Parathyroid adenoma (tissue), 2 donors: ENCODE results near the gene KIF13A.

Experiments used
- H2AFZ ChIP-seq: fragments of 300-600 bp; sonication (generic); one replicate; pipeline ENCODE4 v1.7.0; 2017; ENCODE audit warnings: antibody characterized with exemption, mild to moderate bottlenecking
- H3K27ac ChIP-seq: fragments of 300-600 bp; sonication (generic); one replicate; pipeline ENCODE4 v1.7.0; 2017
- H3K27me3 ChIP-seq: fragments of 300-600 bp; sonication (generic); one replicate; pipeline ENCODE4 v1.7.0; 2017; ENCODE audit warnings: low read length; ENCODE audit not compliant: control insufficient read depth, insufficient read depth
- H3K36me3 ChIP-seq: fragments of 300-600 bp; sonication (generic); one replicate; pipeline ENCODE4 v1.7.0; 2017; ENCODE audit warnings: low read length; ENCODE audit not compliant: control insufficient read depth, insufficient read depth
- H3K4me1 ChIP-seq: fragments of 300-600 bp; sonication (generic); one replicate; pipeline ENCODE4 v1.7.0; 2017; ENCODE audit warnings: control low read depth
- H3K4me2 ChIP-seq: fragments of 300-600 bp; sonication (generic); one replicate; pipeline ENCODE4 v1.7.0; 2017; ENCODE audit warnings: low read length
- H3K4me3 ChIP-seq: fragments of 300-600 bp; sonication (generic); one replicate; pipeline ENCODE4 v1.7.0; 2017; ENCODE audit warnings: low read depth, low read length
- H3K79me2 ChIP-seq: fragments of 300-600 bp; sonication (generic); one replicate; pipeline ENCODE4 v1.7.0; 2017; ENCODE audit warnings: control low read depth
- H3K9ac ChIP-seq: fragments of 300-600 bp; sonication (generic); one replicate; pipeline ENCODE4 v1.7.0; 2017; ENCODE audit warnings: mild to moderate bottlenecking
- H3K9me3 ChIP-seq: fragments of 300-600 bp; sonication (generic); one replicate; pipeline ENCODE4 v1.7.0; 2017; ENCODE audit warnings: low read length; ENCODE audit not compliant: control insufficient read depth
- TF ChIP-seq, protein P1 (sequence below): fragments of 300-600 bp; sonication (generic); IDR thresholded peaks from one replicate; pipeline ENCODE4 v1.7.0; 2017; ENCODE audit warnings: antibody characterized with exemption, mild to moderate bottlenecking
- donor health status: primary hyperparathyroidism.

Gene KIF13A

DNA sequence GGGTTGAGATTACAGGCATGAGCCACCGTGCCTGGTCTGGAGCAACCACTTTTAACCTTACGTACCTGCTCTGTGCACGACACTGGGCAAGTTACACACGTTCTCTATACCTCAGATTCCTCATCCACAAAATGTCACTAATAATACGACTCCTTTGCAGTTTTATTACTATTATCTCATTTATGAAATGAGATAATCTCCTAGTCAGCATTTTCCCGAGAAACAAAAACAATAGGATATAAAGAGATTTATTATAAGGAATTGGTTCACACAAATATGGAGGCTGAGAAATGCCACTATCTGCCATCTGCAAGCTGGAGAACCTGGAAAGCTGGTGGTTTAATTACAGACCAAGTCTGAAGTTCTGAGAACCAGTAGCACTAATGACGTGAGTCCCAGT, 12.0 kb upstream of the KIF13A start:
- Histone ChIP-seq H3K9me3 (no peaks in the 10 kb centered on the region), H3K9ac (no peak overlapping the region), H3K4me1 (no peaks in the 10 kb centered on the region), H3K27me3 (no peaks in the 10 kb centered on the region), H3K4me3 (no peak overlapping the region), H3K36me3 (no peaks in the 10 kb centered on the region), H2AFZ (no peak overlapping the region), H3K27ac (no peak overlapping the region), H3K79me2 (no peaks in the 10 kb centered on the region), H3K4me2 (no peak overlapping the region)
- TF ChIP-seq, protein P1, sequence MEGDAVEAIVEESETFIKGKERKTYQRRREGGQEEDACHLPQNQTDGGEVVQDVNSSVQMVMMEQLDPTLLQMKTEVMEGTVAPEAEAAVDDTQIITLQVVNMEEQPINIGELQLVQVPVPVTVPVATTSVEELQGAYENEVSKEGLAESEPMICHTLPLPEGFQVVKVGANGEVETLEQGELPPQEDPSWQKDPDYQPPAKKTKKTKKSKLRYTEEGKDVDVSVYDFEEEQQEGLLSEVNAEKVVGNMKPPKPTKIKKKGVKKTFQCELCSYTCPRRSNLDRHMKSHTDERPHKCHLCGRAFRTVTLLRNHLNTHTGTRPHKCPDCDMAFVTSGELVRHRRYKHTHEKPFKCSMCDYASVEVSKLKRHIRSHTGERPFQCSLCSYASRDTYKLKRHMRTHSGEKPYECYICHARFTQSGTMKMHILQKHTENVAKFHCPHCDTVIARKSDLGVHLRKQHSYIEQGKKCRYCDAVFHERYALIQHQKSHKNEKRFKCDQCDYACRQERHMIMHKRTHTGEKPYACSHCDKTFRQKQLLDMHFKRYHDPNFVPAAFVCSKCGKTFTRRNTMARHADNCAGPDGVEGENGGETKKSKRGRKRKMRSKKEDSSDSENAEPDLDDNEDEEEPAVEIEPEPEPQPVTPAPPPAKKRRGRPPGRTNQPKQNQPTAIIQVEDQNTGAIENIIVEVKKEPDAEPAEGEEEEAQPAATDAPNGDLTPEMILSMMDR = no peak

DNA sequence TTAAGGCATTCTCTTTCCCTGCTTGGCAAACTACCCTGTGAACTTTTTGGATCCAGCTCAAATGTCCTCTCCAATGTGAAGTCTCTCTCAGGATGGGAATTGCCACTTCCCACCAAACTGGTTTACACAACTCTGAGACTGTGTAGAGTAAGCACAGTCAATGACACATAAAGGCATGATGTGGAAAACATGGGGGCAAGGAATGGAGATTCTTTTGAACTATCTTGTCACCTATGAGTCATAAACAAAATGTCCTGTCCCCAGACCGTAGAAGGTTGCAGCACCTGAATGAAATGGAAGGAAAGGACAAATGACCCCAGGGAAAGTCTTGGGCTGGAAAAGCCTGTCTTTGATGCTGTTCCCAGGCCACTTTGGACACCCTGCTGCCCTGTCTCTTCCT, 11.0 kb upstream of the KIF13A start:
- TF ChIP-seq, protein P1 = no peak
- Histone ChIP-seq H3K36me3 (no peaks in the 10 kb centered on the region), H3K79me2 (no peaks in the 10 kb centered on the region), H3K9me3 (no peaks in the 10 kb centered on the region), H3K9ac (no peak overlapping the region), H3K27me3 (no peaks in the 10 kb centered on the region), H3K4me2 (no peak overlapping the region), H3K4me1 (no peaks in the 10 kb centered on the region), H2AFZ (no peak overlapping the region), H3K4me3 (no peak overlapping the region), H3K27ac (no peak overlapping the region)

DNA sequence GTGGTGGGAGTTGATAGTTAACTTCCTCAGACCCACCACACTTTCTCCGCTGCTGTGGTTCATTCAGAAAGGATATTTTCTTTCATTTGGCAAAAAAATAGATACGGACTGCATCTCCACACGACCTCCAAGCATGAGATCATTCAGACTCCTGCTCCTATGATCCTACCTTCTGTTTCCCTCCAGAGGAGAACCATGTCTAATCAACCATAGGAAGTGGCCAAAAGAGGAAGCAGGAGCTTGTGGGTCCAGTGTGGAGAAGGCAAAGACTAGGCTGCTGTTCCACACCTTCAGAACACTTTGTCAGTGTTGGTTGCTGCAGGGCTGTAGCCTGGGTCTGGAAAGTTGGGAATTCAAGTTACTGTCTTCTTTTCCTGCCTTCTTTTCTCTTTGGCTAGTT, 10.6 kb upstream of the KIF13A start:
- H3K4me3 ChIP-seq = no peak overlapping the region
- H3K79me2 ChIP-seq = no peaks in the 10 kb centered on the region
- H2AFZ ChIP-seq = no peak overlapping the region
- H3K4me1 ChIP-seq = no peaks in the 10 kb centered on the region
- no peak overlapping the region for H3K27ac ChIP-seq
- H3K9me3 ChIP-seq = no peaks in the 10 kb centered on the region
- TF ChIP-seq, protein P1 = no peak
- no peaks in the 10 kb centered on the region for H3K36me3 ChIP-seq
- no peak overlapping the region for H3K9ac ChIP-seq
- H3K4me2 ChIP-seq = no peak overlapping the region
- H3K27me3 ChIP-seq = no peaks in the 10 kb centered on the region

DNA sequence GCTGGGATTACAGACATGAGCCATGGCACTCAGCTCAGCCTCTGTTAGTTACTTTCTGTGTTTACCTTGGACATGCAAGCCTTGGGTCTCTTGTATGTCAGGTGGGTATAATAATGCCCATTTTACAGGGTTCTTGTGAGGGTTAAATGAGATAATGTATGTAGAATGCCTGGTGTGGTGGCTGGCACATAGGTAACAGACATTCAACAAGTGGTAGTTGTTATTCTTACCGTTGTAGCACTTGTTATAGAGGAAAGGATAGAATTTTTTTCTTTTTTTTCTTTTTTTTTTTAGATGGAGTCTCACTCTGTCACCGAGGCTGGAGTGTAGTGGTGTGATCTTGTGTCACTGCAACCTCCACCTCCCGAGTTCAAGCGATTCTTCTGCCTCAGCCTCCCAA, 8.0 kb upstream of the KIF13A start:
- no peaks in the 10 kb centered on the region for H3K27me3 ChIP-seq
- no peak overlapping the region for H2AFZ ChIP-seq
- no peaks in the 10 kb centered on the region for H3K9me3 ChIP-seq
- no peak overlapping the region for H3K27ac ChIP-seq
- no peak overlapping the region for H3K4me3 ChIP-seq
- no peaks in the 10 kb centered on the region for H3K36me3 ChIP-seq
- H3K9ac ChIP-seq = no peak overlapping the region
- H3K4me2 ChIP-seq = no peak overlapping the region
- no peaks in the 10 kb centered on the region for H3K4me1 ChIP-seq
- TF ChIP-seq, protein P1 = no peak
- no peaks in the 10 kb centered on the region for H3K79me2 ChIP-seq

DNA sequence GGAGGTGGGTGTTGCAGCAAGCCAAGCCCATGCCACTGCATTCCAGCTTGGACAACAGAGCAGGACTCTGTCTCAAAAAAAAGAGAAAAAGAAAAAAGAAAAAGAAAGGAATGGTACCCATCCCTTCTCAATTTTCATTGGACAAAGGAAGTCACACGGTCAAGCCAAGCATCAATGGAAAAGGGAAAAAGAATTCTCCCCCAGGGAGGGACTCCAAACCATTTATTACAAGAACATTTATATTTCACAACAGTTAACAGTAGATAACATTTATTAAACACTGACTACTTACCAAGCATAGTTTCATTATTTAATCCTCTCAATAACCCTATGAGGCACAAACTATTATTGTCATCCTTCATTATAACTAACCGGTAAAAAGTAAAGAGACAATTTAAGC, 6.6 kb upstream of the KIF13A start:
- no peaks in the 10 kb centered on the region for H3K27me3 ChIP-seq
- H3K4me3 ChIP-seq = no peak overlapping the region
- no peak overlapping the region for H3K9ac ChIP-seq
- no peak overlapping the region for H3K27ac ChIP-seq
- no peak overlapping the region for H3K4me2 ChIP-seq
- TF ChIP-seq, protein P1 = no peak
- no peaks in the 10 kb centered on the region for H3K9me3 ChIP-seq
- H3K36me3 ChIP-seq = no peaks in the 10 kb centered on the region
- no peak overlapping the region for H2AFZ ChIP-seq
- no peaks in the 10 kb centered on the region for H3K4me1 ChIP-seq
- H3K79me2 ChIP-seq = no peaks in the 10 kb centered on the region
